Keratinocyte (primary cell): Measurements from ENCODE around the gene PCDH9.
"Not testable (repeated sequence)": the region's sequence is repeated elsewhere in the genome, so short reads cannot be mapped to it uniquely, and the experiment has no call there.

Source experiments
- CTCF ChIP-seq, 3 experiments: IDR thresholded peaks in 1 of 3; conservative IDR thresholded peaks in 1 of 3; optimal IDR thresholded peaks in 1 of 3; 2 replicates in 2 of 3; 3 replicates in 1 of 3; pipeline versions ENCODE3 to v1.5.1; 2011; ENCODE audit warnings: low read length in 3 of 3, mild to moderate bottlenecking in 3 of 3, moderate library complexity in 2 of 3, control low read depth in 1 of 3, inconsistent platforms in 1 of 3; ENCODE audit not compliant: insufficient read depth in 2 of 3; ENCODE audit errors: extremely low read depth in 1 of 3
- EZH2 ChIP-seq: IDR thresholded peaks from one replicate; pipeline ENCODE4 v1.6.1; 2012; ENCODE audit warnings: inconsistent platforms, mild to moderate bottlenecking, low read length, moderate library complexity

GRCh38 chr13:66881170-66881569 lies 349.0 kb downstream of the PCDH9 start:
- TF ChIP-seq CTCF (optimal IDR thresholded peaks at IDR 0.05 in 1 of 3, IDR thresholded peaks at IDR 0.05 in 1 of 3, conservative IDR thresholded peaks at IDR 0.05 in 1 of 3; ENCODE audit: extremely low read depth in 1 of 3, insufficient read depth in 2 of 3, low read length in 3 of 3); EZH2: not testable (repeated sequence)
